Neural cell (in vitro differentiated cells): Measurements from ENCODE around the gene NRG3. TPM values are rescaled to one million over a fixed set of nuclear protein-coding genes. Genes with fewer than 3 reads are reported as not detected.

ENCODE experiments used
- H2AFZ ChIP-seq: fragments of 200-600, 300-800 bp; sonication (generic), shearing (Covaris generic); 2 replicates; pipeline ENCODE4 v1.6.0; 2014; ENCODE audit warnings: low read depth, mild to moderate bottlenecking, antibody characterized with exemption, low read length, moderate library complexity
- H3F3A ChIP-seq: fragments of 200-600 bp; shearing (Covaris generic); 2 replicates; pipeline ENCODE4 v1.6.1; 2016; ENCODE audit warnings: mild to moderate bottlenecking, moderate library complexity, mixed read lengths, antibody characterized with exemption, low read length; ENCODE audit not compliant: insufficient read depth, poor library complexity, severe bottlenecking
- H3K27ac ChIP-seq: fragments of 200-600, 300-800 bp; sonication (generic), shearing (Covaris generic); 2 replicates; pipeline ENCODE4 v1.5.1; 2014; ENCODE audit warnings: mild to moderate bottlenecking, low read length, moderate library complexity
- H3K27me3 ChIP-seq: fragments of 300-800, 200-600 bp; sonication (generic), shearing (Covaris generic); 2 replicates; pipeline ENCODE4 v1.6.0; 2014; ENCODE audit warnings: mild to moderate bottlenecking, low read depth, low read length, moderate library complexity; ENCODE audit not compliant: insufficient read depth
- H3K36me3 ChIP-seq: fragments of 300-800, 200-600 bp; sonication (generic), shearing (Covaris generic); 2 replicates; pipeline ENCODE4 v1.5.1; 2014; ENCODE audit warnings: mild to moderate bottlenecking, antibody characterized with exemption, low read length, moderate library complexity; ENCODE audit not compliant: insufficient read depth
- H3K4me2 ChIP-seq: fragments of 300-800, 200-600 bp; sonication (generic), shearing (Covaris generic); 2 replicates; pipeline ENCODE4 v1.6.0; 2014; ENCODE audit warnings: mild to moderate bottlenecking, low read length
- H3K4me3 ChIP-seq: fragments of 300-800, 200-600 bp; sonication (generic), shearing (Covaris generic); 2 replicates; pipeline ENCODE4 v1.5.1; 2014; ENCODE audit warnings: mild to moderate bottlenecking, low read length, moderate library complexity
- H3K79me2 ChIP-seq: fragments of 200-600 bp; shearing (Covaris generic); replicated peaks from 2 replicates; pipeline ENCODE4 v1.6.0; 2014; ENCODE audit warnings: mild to moderate bottlenecking, low read length, moderate library complexity; ENCODE audit not compliant: insufficient read depth
- H3K9ac ChIP-seq: fragments of 300-800, 200-600 bp; sonication (generic), shearing (Covaris generic); 2 replicates; pipeline ENCODE4 v1.6.1; 2016; ENCODE audit warnings: mild to moderate bottlenecking, low read length, mixed read lengths
- H3K9me2 ChIP-seq: fragments of 200-600 bp; shearing (Covaris generic); 2 replicates; pipeline ENCODE4 v1.6.1; 2016; ENCODE audit warnings: mild to moderate bottlenecking, low read length, mixed read lengths; ENCODE audit not compliant: insufficient read depth
- H3K9me3 ChIP-seq: fragments of 200-600, 300-800 bp; sonication (generic), shearing (Covaris generic); 2 replicates; pipeline ENCODE4 v1.6.1; 2016; ENCODE audit warnings: mild to moderate bottlenecking, mixed run types, low read length, moderate library complexity, mixed read lengths
- H4K20me1 ChIP-seq: fragments of 200-600 bp; shearing (Covaris generic); 2 replicates; pipeline ENCODE4 v1.6.1; 2016; ENCODE audit warnings: mild to moderate bottlenecking, mixed run types; ENCODE audit not compliant: insufficient read depth
- EP300 ChIP-seq: fragments of 450-650 bp; conservative IDR thresholded peaks from 2 replicates; pipeline ENCODE4 v1.6.1; 2014; ENCODE audit warnings: antibody characterized with exemption, mild to moderate bottlenecking, moderate library complexity; ENCODE audit not compliant: poor library complexity, severe bottlenecking
- EZH2 ChIP-seq: fragments of 200-600, 300-800 bp; shearing (Covaris generic), sonication (generic); IDR thresholded peaks from 2 replicates; pipeline ENCODE4 v1.6.1; 2014; ENCODE audit warnings: antibody characterized with exemption, low read length, borderline replicate concordance, mild to moderate bottlenecking; ENCODE audit not compliant: insufficient read depth, poor library complexity, severe bottlenecking
- MXI1 ChIP-seq: fragments of 450-650 bp; conservative IDR thresholded peaks from 2 replicates; pipeline ENCODE4 v1.6.1; 2014; ENCODE audit warnings: antibody characterized with exemption, mild to moderate bottlenecking; ENCODE audit not compliant: poor library complexity, severe bottlenecking
- POLR2AphosphoS5 ChIP-seq: IDR thresholded peaks from 2 replicates; pipeline ENCODE4 v1.6.1; 2012
- RAD21 ChIP-seq: fragments of 450-650 bp; conservative IDR thresholded peaks from 2 replicates; pipeline ENCODE4 v1.6.1; 2014; ENCODE audit warnings: antibody characterized with exemption, mild to moderate bottlenecking, moderate library complexity
- SMC3 ChIP-seq: fragments of 450-650 bp; conservative IDR thresholded peaks from 2 replicates; pipeline ENCODE4 v1.6.1; 2014; ENCODE audit warnings: antibody characterized with exemption, mild to moderate bottlenecking, moderate library complexity; ENCODE audit not compliant: poor library complexity
- TAF1 ChIP-seq: IDR thresholded peaks from 2 replicates; pipeline ENCODE4 v1.6.1; 2012; ENCODE audit warnings: low read depth
- polyA plus RNA-seq: library from polyadenylated mRNA; depleted of rRNA; stranded (reverse); fragments of >200 nt; gene quantifications from 2 replicates; pipeline ENCODE4 v1.2.3, GENCODE V29; 2014
- TF ChIP-seq, protein P1 (sequence below): fragments of 450-650 bp; IDR thresholded peaks from 2 replicates; pipeline ENCODE4 v1.5.1; 2014; ENCODE audit warnings: antibody characterized with exemption, mild to moderate bottlenecking, moderate library complexity; ENCODE audit not compliant: poor library complexity, severe bottlenecking

Gene NRG3
- polyA plus RNA-seq, 1 donor from 2014 or later, result 14.0 TPM

GRCh38 chr10:82778908-82779307 lies 903.9 kb downstream of the NRG3 start:
- TF ChIP-seq TAF1 (no peak), EP300 (no peak)
- H3K27ac ChIP-seq, result no peak overlapping the region

GRCh38 chr10:82796510-82796909 lies 921.5 kb downstream of the NRG3 start:
- Histone ChIP-seq H3K4me3 (no peak overlapping the region), H3K27me3 (no peaks in the 10 kb centered on the region), H3K4me2 (no peak overlapping the region), H3K9ac (no peak overlapping the region), H4K20me1 (no peaks in the 10 kb centered on the region), H3K27ac (no peak overlapping the region), H3K36me3 (no peaks in the 10 kb centered on the region), H3K79me2 (no peaks in the 10 kb centered on the region), H3K9me3 (no peaks in the 10 kb centered on the region), H3K9me2 (no peaks in the 10 kb centered on the region), H3F3A (no peaks in the 10 kb centered on the region), H2AFZ (no peak overlapping the region)
- TF ChIP-seq MXI1 (no peak), RAD21 (peak; percentile 85), SMC3 (peak; percentile 86), EP300 (no peak), EZH2 (no peak)
- TF ChIP-seq, protein P1, sequence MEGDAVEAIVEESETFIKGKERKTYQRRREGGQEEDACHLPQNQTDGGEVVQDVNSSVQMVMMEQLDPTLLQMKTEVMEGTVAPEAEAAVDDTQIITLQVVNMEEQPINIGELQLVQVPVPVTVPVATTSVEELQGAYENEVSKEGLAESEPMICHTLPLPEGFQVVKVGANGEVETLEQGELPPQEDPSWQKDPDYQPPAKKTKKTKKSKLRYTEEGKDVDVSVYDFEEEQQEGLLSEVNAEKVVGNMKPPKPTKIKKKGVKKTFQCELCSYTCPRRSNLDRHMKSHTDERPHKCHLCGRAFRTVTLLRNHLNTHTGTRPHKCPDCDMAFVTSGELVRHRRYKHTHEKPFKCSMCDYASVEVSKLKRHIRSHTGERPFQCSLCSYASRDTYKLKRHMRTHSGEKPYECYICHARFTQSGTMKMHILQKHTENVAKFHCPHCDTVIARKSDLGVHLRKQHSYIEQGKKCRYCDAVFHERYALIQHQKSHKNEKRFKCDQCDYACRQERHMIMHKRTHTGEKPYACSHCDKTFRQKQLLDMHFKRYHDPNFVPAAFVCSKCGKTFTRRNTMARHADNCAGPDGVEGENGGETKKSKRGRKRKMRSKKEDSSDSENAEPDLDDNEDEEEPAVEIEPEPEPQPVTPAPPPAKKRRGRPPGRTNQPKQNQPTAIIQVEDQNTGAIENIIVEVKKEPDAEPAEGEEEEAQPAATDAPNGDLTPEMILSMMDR, result peak; percentile 73

More at GRCh38 chr10:82778908-82779307, 903.9 kb downstream of the NRG3 start:
- Histone ChIP-seq H3K27me3 (no peaks in the 10 kb centered on the region), H3K9me3 (no peaks in the 10 kb centered on the region), H2AFZ (no peak overlapping the region), H4K20me1 (no peaks in the 10 kb centered on the region), H3K4me3 (no peak overlapping the region), H3K9me2 (no peaks in the 10 kb centered on the region), H3K36me3 (no peaks in the 10 kb centered on the region), H3K79me2 (no peaks in the 10 kb centered on the region), H3K4me2 (no peak overlapping the region), H3F3A (no peaks in the 10 kb centered on the region), H3K9ac (no peak overlapping the region)

GRCh38 chr10:82801289-82801688 lies 926.3 kb downstream of the NRG3 start:
- Histone ChIP-seq H3K9me2 (no peaks in the 10 kb centered on the region), H3K9me3 (no peaks in the 10 kb centered on the region), H3K27ac (no peak overlapping the region), H3K36me3 (no peaks in the 10 kb centered on the region), H3K4me3 (no peak overlapping the region), H2AFZ (no peak overlapping the region), H4K20me1 (no peaks in the 10 kb centered on the region), H3K79me2 (no peaks in the 10 kb centered on the region), H3K9ac (no peak overlapping the region), H3F3A (no peaks in the 10 kb centered on the region), H3K27me3 (no peaks in the 10 kb centered on the region), H3K4me2 (no peak overlapping the region)
- TF ChIP-seq MXI1 (no peak), RAD21 (no peak), POLR2AphosphoS5 (no peak), SMC3 (no peak), TAF1 (no peak), EP300 (no peak), EZH2 (no peak)
